IMR-90 (cell line): ENCODE results near the gene GRB2. TPM values are rescaled to one million over a fixed set of nuclear protein-coding genes. Genes with fewer than 3 reads are reported as not detected.
"Not testable (repeated sequence)": the region's sequence is repeated elsewhere in the genome, so short reads cannot be mapped to it uniquely, and the experiment has no call there.

Experiments used
- ATAC-seq: fragments of 200-7000 bp; cut with Tn5 transposase; 2 replicates; pipeline ENCODE4 v1.9.1; 2020; ENCODE audit warnings: low read depth, mild to moderate bottlenecking, moderate library complexity
- BruUV-seq: library from RNA; stranded (reverse); fragments of 400-500 nt; replicated peaks from 2 replicates; lab custom pipeline; 2021; lab: Mats Ljungman, UMichigan
- CTCF ChIA-PET: fragments of 300-600 bp; formaldehyde crosslinking; extraction: SDS; loops from one replicate; lab custom pipeline; 2021; ENCODE audit warnings: antibody characterized with exemption; lab: Yijun Ruan, JAX
- POLR2A ChIA-PET: fragments of 300-600 bp; sonication (Branson Sonifier 250); formaldehyde crosslinking; loops from one replicate; lab custom pipeline; 2022; ENCODE audit warnings: antibody characterized with exemption; ENCODE audit not compliant: unreplicated experiment; lab: Charles Lee
- DNase-seq: peaks from one replicate; pipeline ENCODE4 v3.0.0; 2013
- H2AFZ ChIP-seq: replicated peaks from 2 replicates; pipeline ENCODE3; 2013; ENCODE audit warnings: low read length, mild to moderate bottlenecking; ENCODE audit not compliant: poor library complexity
- H2AK5ac ChIP-seq: 2 replicates; pipeline ENCODE4 v1.6.1; 2013; ENCODE audit warnings: low read depth, low read length, inconsistent platforms
- H2AK9ac ChIP-seq: replicated peaks from 2 replicates; pipeline ENCODE3; 2013; ENCODE audit warnings: mild to moderate bottlenecking, low read depth, low read length, moderate library complexity; ENCODE audit not compliant: poor library complexity
- H2BK120ac ChIP-seq: 2 replicates; pipeline ENCODE4 v1.6.1; 2013; ENCODE audit warnings: low read depth, low read length, inconsistent platforms
- H2BK15ac ChIP-seq: 3 replicates; pipeline ENCODE4 v1.6.1; 2013; ENCODE audit warnings: low read depth, low read length, inconsistent platforms
- H2BK20ac ChIP-seq: 2 replicates; pipeline ENCODE4 v1.6.1; 2013; ENCODE audit warnings: low read depth, mild to moderate bottlenecking, inconsistent platforms, low read length, moderate library complexity
- H2BK5ac ChIP-seq: 2 replicates; pipeline ENCODE4 v1.6.1; 2013; ENCODE audit warnings: mild to moderate bottlenecking, low read depth, low read length, inconsistent platforms; ENCODE audit not compliant: poor library complexity, severe bottlenecking
- H3K14ac ChIP-seq: replicated peaks from 2 replicates; pipeline ENCODE4 v1.6.1; 2013; ENCODE audit warnings: low read depth, low read length, inconsistent platforms
- H3K18ac ChIP-seq: 2 replicates; pipeline ENCODE4 v1.6.1; 2013; ENCODE audit warnings: low read depth, low read length, control low read depth
- H3K23ac ChIP-seq: 2 replicates; pipeline ENCODE4 v1.6.1; 2013; ENCODE audit warnings: low read depth, low read length, inconsistent platforms
- H3K27ac ChIP-seq: 2 replicates; pipeline ENCODE4 v1.5.1; 2013; ENCODE audit warnings: mild to moderate bottlenecking, control low read depth, low read length; ENCODE audit not compliant: insufficient read depth
- H3K27me3 ChIP-seq: 2 replicates; pipeline ENCODE4 v1.6.1; 2013; ENCODE audit warnings: low read length; ENCODE audit not compliant: control insufficient read depth, insufficient read depth
- H3K36me3 ChIP-seq: 2 replicates; pipeline ENCODE4 v1.6.1; 2013; ENCODE audit warnings: low read length, mixed read lengths; ENCODE audit not compliant: control insufficient read depth, insufficient read depth
- H3K4ac ChIP-seq: 2 replicates; pipeline ENCODE4 v1.6.1; 2013; ENCODE audit warnings: low read depth, low read length, inconsistent platforms
- H3K4me1 ChIP-seq: 2 replicates; pipeline ENCODE4 v1.6.1; 2013; ENCODE audit warnings: low read length, mixed read lengths; ENCODE audit not compliant: control insufficient read depth, insufficient read depth
- H3K4me2 ChIP-seq: 2 replicates; pipeline ENCODE4 v1.6.1; 2013; ENCODE audit warnings: low read depth, mild to moderate bottlenecking, control low read depth, low read length, moderate library complexity
- H3K4me3 ChIP-seq: 2 replicates; pipeline ENCODE4 v1.5.1; 2013; ENCODE audit warnings: low read depth, mild to moderate bottlenecking, control low read depth, low read length, moderate library complexity; ENCODE audit not compliant: insufficient read depth
- H3K56ac ChIP-seq: 2 replicates; pipeline ENCODE4 v1.6.1; 2013; ENCODE audit warnings: low read length, inconsistent platforms; ENCODE audit not compliant: insufficient read depth; ENCODE audit errors: extremely low read depth
- H3K79me1 ChIP-seq, 2 experiments: 2 replicates each; pipeline ENCODE4 v1.6.1; 2013; ENCODE audit warnings: low read length in 2 of 2, inconsistent platforms in 1 of 2, low read depth in 1 of 2
- H3K9ac ChIP-seq: 2 replicates; pipeline ENCODE4 v1.6.1; 2013; ENCODE audit warnings: low read depth, low read length, control low read depth
- H3K9me1 ChIP-seq: 2 replicates; pipeline ENCODE4 v1.6.1; 2013; ENCODE audit warnings: low read length, inconsistent platforms; ENCODE audit not compliant: insufficient read depth
- H3K9me3 ChIP-seq: 2 replicates; pipeline ENCODE4 v1.6.1; 2013; ENCODE audit warnings: low read length; ENCODE audit not compliant: control insufficient read depth, insufficient read depth
- H4K20me1 ChIP-seq: 2 replicates; pipeline ENCODE4 v1.6.1; 2013; ENCODE audit warnings: low read length, inconsistent platforms; ENCODE audit not compliant: insufficient read depth
- H4K5ac ChIP-seq: 2 replicates; pipeline ENCODE4 v1.6.1; 2013; ENCODE audit warnings: mild to moderate bottlenecking, low read depth, low read length, control low read depth
- H4K8ac ChIP-seq, 2 experiments: 2 replicates each; pipeline ENCODE4 v1.6.1; 2013; ENCODE audit warnings: low read depth in 2 of 2, low read length in 2 of 2, control low read depth in 1 of 2, inconsistent platforms in 1 of 2
- H4K91ac ChIP-seq: 2 replicates; pipeline ENCODE4 v1.6.1; 2013; ENCODE audit warnings: low read depth, low read length, inconsistent platforms; ENCODE audit not compliant: insufficient read depth
- CEBPB ChIP-seq: IDR thresholded peaks from 2 replicates; pipeline ENCODE4 v1.6.1; 2012; ENCODE audit warnings: low read depth, low read length, improper control_type of control experiment
- WGBS, 2 experiments: methylation state at CpG; one replicate each; pipeline versions ENCODE4 v1.1.5 to v1.1.7; 2013; ENCODE audit warnings: missing lambda C conversion rate in 2 of 2; ENCODE audit not compliant: insufficient read length in 1 of 2; ENCODE audit errors: extremely low coverage in 2 of 2; 5-methylcytosine and 5-hydroxymethylcytosine counted together
- dilution Hi-C: fragments of 300-500 bp; cut with HindIII; formaldehyde crosslinking; loops from one replicate; pipeline ENCODE4 v1.14.3; 2018; ENCODE audit warnings: low sequenced_read_pairs; ENCODE audit not compliant: unreplicated experiment
- in situ Hi-C: fragments of 300-500 bp; cut with MboI; formaldehyde crosslinking; loops from 3 replicates; pipeline ENCODE4 v1.14.3; 2019; ENCODE audit warnings: low sequenced_read_pairs, inconsistent platforms, mixed read lengths
- intact Hi-C: fragments of 100-400 bp; cut with micrococcal nuclease; formaldehyde crosslinking; loops from 2 replicates; pipeline ENCODE4 v1.10.0; 2022
- polyA plus RNA-seq, 3 experiments: library from polyadenylated mRNA; depleted of rRNA; stranded (reverse); fragments of >200 nt; gene quantifications; 2 replicates each; pipeline ENCODE4 v1.2.3, GENCODE V29; 2012; ENCODE audit warnings: low replicate concordance in 1 of 3
- total RNA-seq: library from RNA; depleted of rRNA; stranded (reverse); fragments of >200 nt; gene quantifications from 2 replicates; pipeline ENCODE4 v1.2.3, GENCODE V29; 2012

The GRB2 gene
- total and polyA plus RNA-seq, 2 of the 4 experiments (the other 2 are of a cell fraction) = 49.3 to 62.1 TPM

- H4K91ac ChIP-seq, H3K23ac ChIP-seq, H3K79me1 ChIP-seq, H3K27me3 ChIP-seq, CTCF ChIA-PET, H2BK20ac ChIP-seq, POLR2A ChIA-PET, dilution Hi-C loops, DNase-seq, H2AK5ac ChIP-seq, H3K9ac ChIP-seq, in situ Hi-C loops, H3K14ac ChIP-seq, H2BK120ac ChIP-seq, H3K36me3 ChIP-seq, intact Hi-C loops, H2BK5ac ChIP-seq, H3K18ac ChIP-seq, H3K27ac ChIP-seq, H4K20me1 ChIP-seq, H2AFZ ChIP-seq, H2AK9ac ChIP-seq, H3K4me1 ChIP-seq, H4K5ac ChIP-seq, H3K4ac ChIP-seq, BruUV-seq, H3K56ac ChIP-seq, ATAC-seq, H3K9me1 ChIP-seq, H3K4me3 ChIP-seq, H3K4me2 ChIP-seq, H2BK15ac ChIP-seq, H4K8ac ChIP-seq, H3K9me3 ChIP-seq: not testable (repeated sequence)
- WGBS, 2 experiments = no CpG with 5 or more reads among the region's 16 CpGs
- TF ChIP-seq CEBPB = peak; percentile 16; the same call in 1 of the 2 replicates
Observed at GRCh38 chr17:75292810-75293448, 112.5 kb downstream of the GRB2 start.
